ENCODE measurements around the gene PARP3. TPM values are rescaled to one million over a fixed set of nuclear protein-coding genes. Genes with fewer than 3 reads are reported as not detected.

The PARP3 gene
- total and polyA plus RNA-seq, 10 of the 15 experiments (the other 5 are each of a cell fraction or from before 2014, with no cell fraction given): 2.1 to 31.2 (median 19.5) TPM

DNA sequence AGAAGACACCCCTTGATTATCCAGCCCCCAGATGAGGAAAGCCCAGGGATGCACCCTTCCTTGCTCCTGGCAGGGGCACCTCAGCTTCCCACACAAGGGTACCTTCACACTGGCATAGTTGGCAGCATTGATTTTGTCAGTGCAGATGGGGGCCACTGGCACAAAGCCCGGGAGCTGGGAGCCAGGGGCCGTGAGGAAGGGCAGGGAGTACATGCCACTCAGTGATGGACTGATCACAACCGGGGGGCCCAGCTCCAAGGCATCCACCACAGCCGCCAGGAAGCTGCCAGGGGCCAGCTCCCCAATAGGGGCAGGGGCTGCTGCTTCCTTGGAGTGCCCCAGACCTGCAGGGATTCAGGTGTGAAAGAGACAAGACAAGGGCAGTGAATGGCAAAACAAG, 27.7 kb downstream of the PARP3 start:
- H3K9me3 ChIP-seq (replicated peaks; ENCODE audit: control insufficient read depth, insufficient read depth, low read length): no peaks in the 10 kb centered on the region
- RAD21 ChIA-PET (ENCODE audit: unreplicated experiment): interaction anchor here (2.1 kb wide), 1 partner anchor 27 kb away, joined by 10 read pairs; the partner anchor contains the start of gene PARP3
- FAIRE-seq: no peak
- H3K4me3 ChIP-seq: no peak overlapping the region
- no peaks in the 10 kb centered on the region for H3K27me3 ChIP-seq (replicated peaks in 1 of 2; ENCODE audit: control insufficient read depth in 2 of 2, insufficient read depth in 2 of 2, low read length in 1 of 2)
- H3K79me2 ChIP-seq (ENCODE audit: control insufficient read depth, insufficient read depth, low read length): peaks cover 5% of the 10 kb centered on the region; the same call in 1 of the 2 replicates
- H2AFZ ChIP-seq (ENCODE audit: control insufficient read depth, low read depth, low read length): no peak overlapping the region
- CTCF ChIA-PET: interaction anchor here (0.7 to 1.8 kb wide), 5 partner anchors 12 to 152 kb away, joined by 3 to 7 read pairs (median 4); partner anchors contain the start of gene PARP3
- SMC1A ChIA-PET (ENCODE audit: uncharacterized antibody, unreplicated experiment): interaction anchor here (1.4 kb wide), 1 partner anchor 27 kb away, joined by 5 read pairs; the partner anchor contains the start of gene PARP3
- no peak overlapping the region for H3K4me2 ChIP-seq (ENCODE audit: control insufficient read depth, insufficient read depth)
- intact Hi-C loops (cut with micrococcal nuclease; ENCODE audit: unreplicated experiment) (no loop called here), in situ Hi-C loops (cut with MboI) (no loop called here)
- BruUV-seq (replicated peaks): no TSS peak
- H3K9ac ChIP-seq (ENCODE audit: control insufficient read depth, insufficient read depth, low read length): no peak overlapping the region
- WGBS (ENCODE audit: insufficient coverage, insufficient replicate concordance, low lambda C conversion rate, missing lambda C conversion rate): 83% methylated on average over 4 of the region's 4 CpGs
- ATAC-seq: no peak
- DNase-seq (ENCODE audit: low read depth, low spot score): no peak
- H3K36me3 ChIP-seq (ENCODE audit: control insufficient read depth in 2 of 2, insufficient read depth in 2 of 2, low read length in 1 of 2): no peaks in the 10 kb centered on the region
- H3K27ac ChIP-seq (ENCODE audit: control insufficient read depth, insufficient read depth): no peak overlapping the region
- POLR2A ChIA-PET: no interaction called here
- H3K4me1 ChIP-seq (ENCODE audit: control insufficient read depth, insufficient read depth, low read length): peaks cover 14% of the 10 kb centered on the region
- H4K20me1 ChIP-seq (ENCODE audit: control insufficient read depth, insufficient read depth): no peaks in the 10 kb centered on the region
- TF ChIP-seq TAF1 (IDR thresholded peaks at IDR 0.05; ENCODE audit: borderline replicate concordance, low read depth, low read length) (no peak), TARDBP (IDR thresholded peaks at IDR 0.05; ENCODE audit: borderline replicate concordance) (no peak), GATAD2B (conservative IDR thresholded peaks at IDR 0.05; ENCODE audit: low read depth) (no peak), IRF4 (IDR thresholded peaks at IDR 0.05; ENCODE audit: low read depth, low read length) (no peak), IKZF2 (IDR thresholded peaks at IDR 0.05) (no peak), RELA (IDR thresholded peaks at IDR 0.05; ENCODE audit: borderline replicate concordance, partially characterized antibody) (no peak), ZNF207 (IDR thresholded peaks at IDR 0.05; ENCODE audit: borderline replicate concordance) (no peak), SREBF2 (IDR thresholded peaks at IDR 0.05; ENCODE audit: low read length) (no peak), PML (IDR thresholded peaks at IDR 0.05; ENCODE audit: low read length) (no peak), NFXL1 (IDR thresholded peaks at IDR 0.05; ENCODE audit: borderline replicate concordance) (no peak)
- TF ChIP-seq, protein P1, sequence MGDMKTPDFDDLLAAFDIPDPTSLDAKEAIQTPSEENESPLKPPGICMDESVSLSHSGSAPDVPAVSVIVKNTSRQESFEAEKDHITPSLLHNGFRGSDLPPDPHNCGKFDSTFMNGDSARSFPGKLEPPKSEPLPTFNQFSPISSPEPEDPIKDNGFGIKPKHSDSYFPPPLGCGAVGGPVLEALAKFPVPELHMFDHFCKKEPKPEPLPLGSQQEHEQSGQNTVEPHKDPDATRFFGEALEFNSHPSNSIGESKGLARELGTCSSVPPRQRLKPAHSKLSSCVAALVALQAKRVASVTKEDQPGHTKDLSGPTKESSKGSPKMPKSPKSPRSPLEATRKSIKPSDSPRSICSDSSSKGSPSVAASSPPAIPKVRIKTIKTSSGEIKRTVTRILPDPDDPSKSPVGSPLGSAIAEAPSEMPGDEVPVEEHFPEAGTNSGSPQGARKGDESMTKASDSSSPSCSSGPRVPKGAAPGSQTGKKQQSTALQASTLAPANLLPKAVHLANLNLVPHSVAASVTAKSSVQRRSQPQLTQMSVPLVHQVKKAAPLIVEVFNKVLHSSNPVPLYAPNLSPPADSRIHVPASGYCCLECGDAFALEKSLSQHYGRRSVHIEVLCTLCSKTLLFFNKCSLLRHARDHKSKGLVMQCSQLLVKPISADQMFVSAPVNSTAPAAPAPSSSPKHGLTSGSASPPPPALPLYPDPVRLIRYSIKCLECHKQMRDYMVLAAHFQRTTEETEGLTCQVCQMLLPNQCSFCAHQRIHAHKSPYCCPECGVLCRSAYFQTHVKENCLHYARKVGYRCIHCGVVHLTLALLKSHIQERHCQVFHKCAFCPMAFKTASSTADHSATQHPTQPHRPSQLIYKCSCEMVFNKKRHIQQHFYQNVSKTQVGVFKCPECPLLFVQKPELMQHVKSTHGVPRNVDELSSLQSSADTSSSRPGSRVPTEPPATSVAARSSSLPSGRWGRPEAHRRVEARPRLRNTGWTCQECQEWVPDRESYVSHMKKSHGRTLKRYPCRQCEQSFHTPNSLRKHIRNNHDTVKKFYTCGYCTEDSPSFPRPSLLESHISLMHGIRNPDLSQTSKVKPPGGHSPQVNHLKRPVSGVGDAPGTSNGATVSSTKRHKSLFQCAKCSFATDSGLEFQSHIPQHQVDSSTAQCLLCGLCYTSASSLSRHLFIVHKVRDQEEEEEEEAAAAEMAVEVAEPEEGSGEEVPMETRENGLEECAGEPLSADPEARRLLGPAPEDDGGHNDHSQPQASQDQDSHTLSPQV (IDR thresholded peaks at IDR 0.05): no peak
- TF ChIP-seq, protein P2, sequence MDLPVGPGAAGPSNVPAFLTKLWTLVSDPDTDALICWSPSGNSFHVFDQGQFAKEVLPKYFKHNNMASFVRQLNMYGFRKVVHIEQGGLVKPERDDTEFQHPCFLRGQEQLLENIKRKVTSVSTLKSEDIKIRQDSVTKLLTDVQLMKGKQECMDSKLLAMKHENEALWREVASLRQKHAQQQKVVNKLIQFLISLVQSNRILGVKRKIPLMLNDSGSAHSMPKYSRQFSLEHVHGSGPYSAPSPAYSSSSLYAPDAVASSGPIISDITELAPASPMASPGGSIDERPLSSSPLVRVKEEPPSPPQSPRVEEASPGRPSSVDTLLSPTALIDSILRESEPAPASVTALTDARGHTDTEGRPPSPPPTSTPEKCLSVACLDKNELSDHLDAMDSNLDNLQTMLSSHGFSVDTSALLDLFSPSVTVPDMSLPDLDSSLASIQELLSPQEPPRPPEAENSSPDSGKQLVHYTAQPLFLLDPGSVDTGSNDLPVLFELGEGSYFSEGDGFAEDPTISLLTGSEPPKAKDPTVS (IDR thresholded peaks at IDR 0.05; ENCODE audit: low read depth, low read length): no peak
- TF ChIP-seq, protein P3, sequence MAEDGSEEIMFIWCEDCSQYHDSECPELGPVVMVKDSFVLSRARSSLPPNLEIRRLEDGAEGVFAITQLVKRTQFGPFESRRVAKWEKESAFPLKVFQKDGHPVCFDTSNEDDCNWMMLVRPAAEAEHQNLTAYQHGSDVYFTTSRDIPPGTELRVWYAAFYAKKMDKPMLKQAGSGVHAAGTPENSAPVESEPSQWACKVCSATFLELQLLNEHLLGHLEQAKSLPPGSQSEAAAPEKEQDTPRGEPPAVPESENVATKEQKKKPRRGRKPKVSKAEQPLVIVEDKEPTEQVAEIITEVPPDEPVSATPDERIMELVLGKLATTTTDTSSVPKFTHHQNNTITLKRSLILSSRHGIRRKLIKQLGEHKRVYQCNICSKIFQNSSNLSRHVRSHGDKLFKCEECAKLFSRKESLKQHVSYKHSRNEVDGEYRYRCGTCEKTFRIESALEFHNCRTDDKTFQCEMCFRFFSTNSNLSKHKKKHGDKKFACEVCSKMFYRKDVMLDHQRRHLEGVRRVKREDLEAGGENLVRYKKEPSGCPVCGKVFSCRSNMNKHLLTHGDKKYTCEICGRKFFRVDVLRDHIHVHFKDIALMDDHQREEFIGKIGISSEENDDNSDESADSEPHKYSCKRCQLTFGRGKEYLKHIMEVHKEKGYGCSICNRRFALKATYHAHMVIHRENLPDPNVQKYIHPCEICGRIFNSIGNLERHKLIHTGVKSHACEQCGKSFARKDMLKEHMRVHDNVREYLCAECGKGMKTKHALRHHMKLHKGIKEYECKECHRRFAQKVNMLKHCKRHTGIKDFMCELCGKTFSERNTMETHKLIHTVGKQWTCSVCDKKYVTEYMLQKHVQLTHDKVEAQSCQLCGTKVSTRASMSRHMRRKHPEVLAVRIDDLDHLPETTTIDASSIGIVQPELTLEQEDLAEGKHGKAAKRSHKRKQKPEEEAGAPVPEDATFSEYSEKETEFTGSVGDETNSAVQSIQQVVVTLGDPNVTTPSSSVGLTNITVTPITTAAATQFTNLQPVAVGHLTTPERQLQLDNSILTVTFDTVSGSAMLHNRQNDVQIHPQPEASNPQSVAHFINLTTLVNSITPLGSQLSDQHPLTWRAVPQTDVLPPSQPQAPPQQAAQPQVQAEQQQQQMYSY (CRISPR knock-in tag; IDR thresholded peaks at IDR 0.05): no peak

Measured in GM12878 (cell line).